Fibroblast of mammary gland (primary cell): ENCODE measurements around the gene RASGEF1C.

Source experiments
- DNase-seq: peaks from one replicate; pipeline ENCODE4 v3.0.0-alpha.2; 2010; ENCODE audit warnings: low read depth
- H3K4me3 ChIP-seq: 2 replicates; pipeline ENCODE4 v1.5.1; 2011; ENCODE audit warnings: low read depth, mild to moderate bottlenecking, low read length, moderate library complexity; ENCODE audit not compliant: control insufficient read depth
- TF ChIP-seq, protein P1 (sequence below): conservative IDR thresholded peaks from 2 replicates; pipeline ENCODE4 v1.5.1; 2011; ENCODE audit warnings: low read depth, low read length, inconsistent platforms; ENCODE audit not compliant: control insufficient read depth, insufficient read depth

RASGEF1C gene

DNA sequence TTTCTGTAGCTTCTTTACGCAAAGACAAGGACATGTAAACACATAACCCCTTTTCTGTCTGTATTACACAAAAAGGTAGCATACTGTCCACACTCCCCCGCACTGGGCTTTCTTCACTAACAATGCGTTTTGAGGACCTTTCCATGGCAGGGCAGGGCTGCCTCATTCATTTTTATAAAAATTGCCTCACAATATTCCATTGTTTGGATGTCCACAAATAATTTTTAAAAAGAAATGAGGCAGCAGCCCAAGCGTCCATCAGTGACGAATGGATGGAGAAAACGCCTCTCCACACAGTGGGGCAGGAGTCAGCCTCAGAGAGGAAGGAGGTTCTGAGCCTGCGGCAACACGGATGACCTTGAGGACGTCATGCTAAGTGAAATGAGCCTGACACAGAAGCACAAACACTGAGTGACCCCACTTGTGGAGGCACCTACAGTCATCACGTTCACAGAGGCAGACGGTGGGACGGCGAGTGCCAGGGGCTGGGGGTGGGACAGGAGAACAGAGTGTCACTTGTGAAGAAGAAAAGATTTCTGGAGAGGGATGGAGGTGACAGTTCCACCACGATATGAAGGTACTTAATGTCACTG, 67.8 kb downstream of the RASGEF1C start:
- TF ChIP-seq, protein P1, sequence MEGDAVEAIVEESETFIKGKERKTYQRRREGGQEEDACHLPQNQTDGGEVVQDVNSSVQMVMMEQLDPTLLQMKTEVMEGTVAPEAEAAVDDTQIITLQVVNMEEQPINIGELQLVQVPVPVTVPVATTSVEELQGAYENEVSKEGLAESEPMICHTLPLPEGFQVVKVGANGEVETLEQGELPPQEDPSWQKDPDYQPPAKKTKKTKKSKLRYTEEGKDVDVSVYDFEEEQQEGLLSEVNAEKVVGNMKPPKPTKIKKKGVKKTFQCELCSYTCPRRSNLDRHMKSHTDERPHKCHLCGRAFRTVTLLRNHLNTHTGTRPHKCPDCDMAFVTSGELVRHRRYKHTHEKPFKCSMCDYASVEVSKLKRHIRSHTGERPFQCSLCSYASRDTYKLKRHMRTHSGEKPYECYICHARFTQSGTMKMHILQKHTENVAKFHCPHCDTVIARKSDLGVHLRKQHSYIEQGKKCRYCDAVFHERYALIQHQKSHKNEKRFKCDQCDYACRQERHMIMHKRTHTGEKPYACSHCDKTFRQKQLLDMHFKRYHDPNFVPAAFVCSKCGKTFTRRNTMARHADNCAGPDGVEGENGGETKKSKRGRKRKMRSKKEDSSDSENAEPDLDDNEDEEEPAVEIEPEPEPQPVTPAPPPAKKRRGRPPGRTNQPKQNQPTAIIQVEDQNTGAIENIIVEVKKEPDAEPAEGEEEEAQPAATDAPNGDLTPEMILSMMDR = no peak
- H3K4me3 ChIP-seq = no peak overlapping the region
- DNase-seq = no peak

DNA sequence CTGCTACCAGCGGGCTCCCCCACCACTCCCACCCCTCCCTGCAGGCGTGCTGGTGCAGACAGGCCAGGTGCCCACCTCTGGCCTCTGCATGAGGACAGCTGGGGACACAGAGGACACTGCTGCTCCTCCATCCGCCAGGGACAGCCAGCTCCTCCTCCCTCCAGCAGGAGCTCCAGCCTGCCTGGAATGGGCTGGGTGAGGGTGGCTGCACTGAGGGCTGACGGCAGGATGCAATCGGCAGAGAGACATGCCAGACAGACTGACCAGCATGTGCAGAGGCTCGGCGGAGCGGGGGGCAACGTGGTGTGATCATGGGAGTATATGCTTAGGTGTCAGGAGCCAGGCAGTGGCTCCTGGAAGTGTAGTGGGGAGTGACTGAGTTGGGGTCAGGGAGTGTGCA, 68.4 kb downstream of the RASGEF1C start:
- H3K4me3 ChIP-seq = no peak overlapping the region
- TF ChIP-seq, protein P1 = no peak
- no peak for DNase-seq

DNA sequence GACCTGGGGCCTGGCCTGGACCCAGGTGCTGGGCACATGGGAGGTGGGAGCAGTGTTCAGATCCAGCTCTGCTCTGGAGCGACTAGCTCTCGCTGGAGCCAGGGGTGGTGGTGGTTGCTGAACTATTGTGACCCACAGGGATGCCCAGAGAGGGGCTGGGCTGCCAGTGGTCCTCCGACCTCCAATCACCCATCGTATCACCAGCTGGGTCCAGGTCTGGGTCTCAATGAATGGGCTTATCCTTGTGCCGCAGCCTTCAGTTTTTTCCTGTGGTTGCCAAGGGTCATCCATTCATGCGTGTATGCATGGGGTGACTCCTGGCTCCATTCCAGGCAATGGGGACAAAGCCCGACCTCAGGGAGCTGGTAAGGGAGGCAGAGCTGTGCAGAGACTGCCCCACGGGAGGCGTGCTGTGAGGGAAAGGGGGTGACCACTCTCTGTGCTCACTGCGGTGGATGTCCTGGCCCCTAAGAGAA, 68.9 kb downstream of the RASGEF1C start:
- no peak overlapping the region for H3K4me3 ChIP-seq
- DNase-seq = no peak
- TF ChIP-seq, protein P1 = no peak

DNA sequence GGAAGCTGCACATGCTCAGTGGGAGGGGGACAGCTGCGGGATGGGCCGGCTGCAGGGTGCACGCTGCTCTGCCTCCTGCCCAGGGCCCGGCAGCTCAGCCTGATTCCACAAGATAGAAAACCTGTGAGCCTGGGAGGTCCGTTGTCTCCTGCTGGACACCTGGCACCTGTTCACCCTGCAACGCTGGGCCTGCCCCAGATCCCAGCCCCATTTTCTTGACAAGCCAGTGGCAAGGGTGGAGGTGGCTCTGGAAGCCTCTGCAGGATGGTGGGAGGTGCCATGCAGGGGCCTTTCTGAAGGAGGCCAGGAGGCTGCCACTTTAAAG, 69.3 kb downstream of the RASGEF1C start:
- TF ChIP-seq, protein P1 = no peak
- H3K4me3 ChIP-seq = no peak overlapping the region
- DNase-seq = no peak

DNA sequence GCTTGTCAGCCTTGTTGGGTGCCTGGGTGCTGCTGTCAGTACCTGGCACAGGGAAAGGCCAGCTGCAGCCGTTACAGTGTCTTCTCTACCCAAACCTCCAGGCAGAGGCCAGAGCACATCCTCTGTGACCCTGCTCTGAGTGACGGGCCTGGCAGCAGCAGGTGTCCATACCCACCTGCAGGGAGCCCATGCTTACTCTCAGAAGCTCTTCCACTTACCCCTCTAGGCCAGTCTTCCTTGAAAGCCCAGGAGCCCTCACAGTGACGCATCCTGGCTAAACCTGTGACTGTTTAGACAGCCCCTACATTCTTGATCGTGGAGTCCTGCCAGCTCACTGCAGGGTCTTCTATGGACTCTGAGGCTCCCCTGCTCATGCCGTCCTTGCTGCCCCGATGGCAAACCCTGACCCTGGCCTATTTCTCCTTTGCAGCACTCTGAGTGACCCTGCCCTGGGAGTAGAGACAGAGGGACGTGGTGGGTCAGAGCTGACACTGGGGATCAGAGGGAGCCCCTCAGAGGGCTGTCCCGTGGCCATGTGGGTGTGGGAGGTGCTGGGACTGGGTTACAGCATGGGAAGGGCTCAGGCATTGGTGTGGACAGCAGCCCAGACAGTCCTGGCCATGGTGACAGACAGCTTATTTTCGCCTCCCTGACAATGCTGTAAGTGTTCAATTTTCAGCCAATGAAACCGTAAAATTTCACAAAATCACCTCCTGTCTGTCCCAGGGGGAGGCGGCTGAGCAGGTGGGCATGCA, 69.9 kb downstream of the RASGEF1C start:
- no peak overlapping the region for H3K4me3 ChIP-seq
- TF ChIP-seq, protein P1 = no peak
- no peak for DNase-seq

DNA sequence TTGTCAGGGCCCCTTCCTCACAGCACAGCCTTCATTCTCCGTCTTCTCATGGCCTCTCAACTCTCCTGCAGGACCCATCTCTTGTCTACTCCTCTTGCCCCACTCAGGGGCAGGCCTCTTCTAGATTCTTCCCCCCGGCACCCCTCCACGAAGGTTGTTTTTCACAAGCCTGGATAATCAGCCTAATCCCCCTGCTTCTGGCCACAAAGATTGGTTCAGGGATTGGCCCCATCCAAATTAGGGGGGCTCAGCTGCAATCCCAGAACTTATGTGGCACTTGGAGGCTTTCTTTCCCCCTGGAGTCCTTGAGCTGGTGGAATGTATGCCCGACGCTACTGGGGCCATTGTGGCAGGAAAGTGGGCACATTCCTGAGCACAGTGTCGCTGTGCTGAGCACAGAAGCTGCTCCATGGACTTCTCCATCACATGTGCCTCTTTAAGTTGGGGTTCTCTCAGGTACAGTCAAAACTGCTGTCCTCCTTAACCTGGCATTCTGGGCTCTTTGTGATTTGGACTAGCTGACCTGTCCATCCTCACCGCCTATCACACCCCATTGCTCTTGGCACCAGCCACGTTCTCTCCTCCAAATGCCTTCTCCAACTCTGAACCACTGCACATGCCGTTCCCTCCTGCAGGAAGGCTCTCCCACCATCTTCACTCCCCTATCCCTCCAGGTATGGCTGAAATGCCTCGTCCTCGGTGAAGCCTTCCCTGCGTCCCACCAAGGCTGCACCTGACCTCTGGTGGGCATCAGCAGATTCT, 70.6 kb downstream of the RASGEF1C start:
- H3K4me3 ChIP-seq = no peak overlapping the region
- TF ChIP-seq, protein P1 = no peak
- no peak for DNase-seq
